Kasumi-1 (cell line): Measurements from ENCODE around the gene BFSP1.

Experiments
- DNase-seq, 2 experiments: peaks; one replicate each; lab custom pipeline; 2025; lab: John Stamatoyannopoulos, UW

The BFSP1 gene

DNA sequence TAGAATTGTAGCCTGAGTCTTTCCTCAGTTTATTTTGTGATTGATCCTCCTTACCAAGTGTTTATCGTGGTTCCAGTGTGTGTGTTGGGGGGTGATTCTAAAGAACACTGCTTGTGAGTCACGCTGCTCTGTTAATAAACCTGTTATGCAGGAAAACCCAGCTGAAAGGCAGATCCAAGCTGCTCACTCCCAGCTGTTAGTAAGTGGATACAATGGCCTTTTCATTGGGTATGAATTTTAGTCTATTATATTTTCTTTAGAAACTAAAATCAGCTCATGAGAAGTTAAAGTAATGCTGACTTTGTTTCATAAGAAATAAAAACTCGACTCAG lies 26.5 kb upstream of the BFSP1 start:
- DNase-seq: no peak

DNA sequence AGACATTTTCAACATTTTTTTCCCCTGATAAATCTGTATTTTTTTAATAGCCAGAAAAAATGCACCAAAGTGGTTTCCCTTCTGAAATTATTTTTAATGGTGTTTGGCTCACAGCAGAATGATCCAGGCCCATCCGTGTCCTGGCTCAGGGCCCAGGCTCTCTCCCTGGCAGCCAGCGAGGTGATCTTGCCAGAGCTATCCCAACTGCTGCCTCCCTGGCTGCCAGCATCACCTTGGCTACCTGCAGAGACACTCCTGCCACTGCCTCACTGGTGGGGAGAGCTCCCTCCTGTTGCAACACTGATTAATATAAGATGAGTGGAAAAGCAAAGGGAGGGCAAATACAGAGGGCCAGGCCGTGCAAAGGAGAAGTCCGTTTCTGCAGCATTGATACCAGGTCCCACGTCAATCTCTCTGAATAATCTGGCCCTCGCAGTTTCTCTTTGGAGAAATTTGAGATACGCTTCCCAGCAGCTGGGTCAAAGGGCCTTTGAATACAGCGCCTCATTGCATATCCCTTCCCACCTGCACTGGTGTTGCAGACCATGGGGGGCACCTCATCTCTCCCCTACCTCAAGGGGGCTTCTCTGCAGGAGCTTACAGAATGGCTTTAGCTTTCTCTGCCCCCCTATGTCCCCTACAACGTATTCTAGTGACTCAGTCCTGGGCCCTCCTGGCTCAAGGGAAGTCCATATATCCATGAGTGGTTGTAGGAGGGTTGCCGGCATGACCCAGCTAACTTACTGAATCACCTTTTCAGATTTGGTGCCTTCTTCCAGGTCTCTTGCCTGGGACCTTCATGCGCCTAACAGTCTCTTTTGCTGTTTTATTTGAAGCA lies 25.9 kb upstream of the BFSP1 start:
- no peak for DNase-seq

DNA sequence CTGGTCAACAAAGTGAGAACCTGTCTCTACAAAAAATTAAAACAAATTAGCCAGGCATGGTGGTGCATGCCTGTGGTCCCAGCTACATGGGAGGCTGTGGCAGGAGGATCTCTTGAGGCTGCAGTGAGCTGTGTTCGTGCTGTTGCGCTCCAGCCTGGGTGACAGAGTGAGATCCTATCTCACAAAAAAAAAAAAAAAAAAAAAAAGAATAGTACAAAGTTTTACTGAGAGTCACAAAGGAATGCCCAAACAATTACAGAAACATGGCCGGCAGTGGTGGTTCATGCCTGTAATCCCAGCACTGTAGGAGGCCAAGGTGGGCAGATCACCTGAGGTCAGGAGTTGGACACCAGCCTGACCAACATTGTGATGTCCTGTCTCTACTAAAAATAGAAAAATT lies 23.9 kb upstream of the BFSP1 start:
- DNase-seq: no peak

DNA sequence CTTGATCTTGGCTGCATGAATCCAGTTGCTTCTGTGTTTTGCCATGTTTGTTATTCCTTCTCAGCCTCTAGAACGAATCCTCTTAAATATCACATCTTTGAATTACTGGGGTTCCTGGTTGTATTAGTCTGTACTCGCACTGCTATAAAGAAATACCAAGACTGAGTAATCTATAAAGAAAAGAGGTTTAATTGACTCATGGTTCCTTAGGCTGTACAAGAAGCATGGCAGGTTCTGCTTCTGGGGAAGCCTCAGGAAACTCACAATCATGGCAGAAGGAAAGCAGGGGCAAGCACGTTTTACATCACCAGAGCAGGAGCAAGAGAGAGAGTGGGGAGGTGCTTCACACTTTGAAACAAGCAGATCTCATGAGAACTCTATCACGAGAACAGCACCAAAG lies 18.0 kb upstream of the BFSP1 start:
- no peak for DNase-seq

DNA sequence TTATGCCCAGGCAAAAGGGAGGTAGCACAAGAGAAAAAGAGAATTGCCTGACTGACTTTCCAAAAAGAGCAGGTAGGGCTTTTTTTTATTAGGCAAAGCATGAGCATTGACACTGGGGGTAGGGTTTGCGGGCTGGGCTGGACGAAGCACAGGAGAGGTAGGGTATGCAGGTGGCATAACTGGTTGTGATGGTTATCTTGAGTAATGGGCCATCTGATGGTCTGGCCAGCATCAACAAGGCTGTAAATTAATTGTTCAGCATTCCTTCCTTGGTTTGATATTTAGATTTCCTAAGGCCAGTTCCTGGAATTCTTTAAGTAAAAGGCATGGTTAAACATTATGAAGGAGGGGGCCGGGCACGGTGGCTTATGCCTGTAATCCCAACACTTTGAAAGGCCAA lies 13.9 kb upstream of the BFSP1 start:
- DNase-seq: no peak

DNA sequence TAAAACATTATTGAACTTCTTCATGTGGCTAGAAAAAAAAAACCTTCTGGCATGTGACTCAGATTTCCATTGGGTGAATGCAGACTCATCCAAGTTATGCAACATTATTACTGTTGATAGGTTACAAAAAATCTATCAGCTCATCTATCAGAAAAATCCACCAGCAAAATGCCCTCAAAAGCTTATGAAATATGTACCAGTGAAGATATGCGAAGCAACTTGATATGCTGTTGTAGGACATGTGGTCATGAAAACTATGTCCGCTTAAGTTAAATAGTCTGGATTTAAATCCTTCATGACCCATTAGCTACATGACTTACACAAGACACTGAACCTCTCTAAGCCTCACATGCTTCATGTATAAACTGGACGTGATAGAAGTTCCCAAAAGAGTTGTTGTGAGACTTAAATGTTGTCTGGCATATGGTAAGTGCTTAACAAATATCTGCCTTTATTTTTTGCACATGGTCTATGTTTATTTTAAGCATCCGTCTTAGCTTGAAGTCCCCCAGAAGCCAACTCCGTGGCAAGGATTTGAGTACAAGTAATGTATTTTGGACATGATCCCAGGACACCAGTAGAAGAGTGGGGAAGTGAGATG lies 12.5 kb upstream of the BFSP1 start:
- no peak for DNase-seq

DNA sequence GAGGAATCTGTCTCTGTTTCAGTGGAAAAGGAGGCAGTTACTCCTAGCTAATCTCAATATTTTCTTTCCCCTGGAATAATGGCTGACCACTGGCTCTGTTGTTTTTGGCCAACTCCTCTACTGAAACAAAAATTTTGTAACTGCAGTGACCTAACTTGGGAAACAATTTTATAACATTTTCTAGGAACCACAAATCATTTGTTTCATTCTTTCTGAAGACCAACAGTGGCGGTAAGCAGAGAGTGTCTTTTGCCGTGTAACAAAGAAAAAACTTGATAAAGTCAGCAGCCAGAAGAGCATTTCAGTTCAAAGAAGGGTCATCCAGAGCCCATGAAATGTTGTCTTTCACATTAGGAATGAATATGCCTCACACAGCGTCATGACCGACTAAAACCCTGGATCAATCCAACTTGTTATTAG lies 11.8 kb upstream of the BFSP1 start:
- no peak for DNase-seq

DNA sequence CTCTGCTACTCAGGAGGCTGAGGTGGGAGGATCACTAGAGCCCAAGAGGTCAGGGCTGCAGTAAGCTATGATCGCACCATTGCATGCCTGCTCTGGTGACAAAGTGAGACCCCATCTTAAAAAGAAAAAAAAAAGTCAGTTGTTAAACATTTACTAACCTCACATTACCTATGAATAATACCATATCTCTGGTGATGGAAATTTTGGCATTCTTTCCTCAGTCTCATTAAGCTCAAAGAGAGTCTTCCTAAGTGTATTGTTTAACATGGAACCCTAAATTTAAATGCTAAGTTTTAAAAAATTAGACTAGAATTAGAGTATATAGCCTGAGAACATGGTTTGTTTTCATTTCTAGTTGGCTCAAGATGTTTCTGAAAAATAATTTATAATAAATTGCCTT lies 11.3 kb upstream of the BFSP1 start:
- DNase-seq: no peak

DNA sequence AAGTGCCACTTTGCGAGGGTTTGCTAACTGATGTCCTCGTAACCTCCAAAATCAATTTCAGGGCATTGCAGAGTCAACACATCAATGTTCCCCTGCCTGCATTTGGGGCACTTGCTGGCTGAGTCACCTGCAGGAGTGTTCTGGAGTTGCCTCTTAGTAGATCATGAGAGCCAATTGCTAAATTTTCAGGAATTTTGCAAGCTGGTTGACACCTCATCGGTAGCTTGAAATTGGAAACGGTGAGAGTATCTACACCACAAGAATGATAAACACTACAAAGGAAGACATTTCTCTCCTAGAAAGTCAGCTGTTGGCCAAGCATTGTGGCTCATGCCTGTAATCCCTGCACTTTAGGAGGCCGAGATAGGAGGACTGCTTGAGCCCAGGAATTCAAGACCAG lies 10.8 kb upstream of the BFSP1 start:
- DNase-seq: no peak

DNA sequence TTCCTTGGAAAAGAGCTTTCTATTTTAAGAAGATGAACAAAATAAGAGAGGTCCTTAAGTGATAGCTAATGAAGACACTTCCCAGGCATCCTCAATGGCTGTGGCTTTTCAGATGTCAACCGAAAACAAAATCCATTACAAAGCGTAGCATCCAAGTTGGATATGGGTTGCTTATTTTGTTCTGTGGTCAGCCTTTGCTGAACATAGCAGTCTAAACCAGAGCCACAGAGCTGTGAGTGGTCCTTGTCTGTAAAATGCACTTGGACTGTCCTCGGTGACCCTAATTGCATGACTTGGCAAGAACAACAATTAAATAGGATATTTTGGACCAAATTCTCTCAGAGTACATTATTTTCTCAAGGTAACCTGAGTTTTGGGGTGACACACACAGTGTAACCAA lies 10.4 kb upstream of the BFSP1 start:
- DNase-seq: no peak

DNA sequence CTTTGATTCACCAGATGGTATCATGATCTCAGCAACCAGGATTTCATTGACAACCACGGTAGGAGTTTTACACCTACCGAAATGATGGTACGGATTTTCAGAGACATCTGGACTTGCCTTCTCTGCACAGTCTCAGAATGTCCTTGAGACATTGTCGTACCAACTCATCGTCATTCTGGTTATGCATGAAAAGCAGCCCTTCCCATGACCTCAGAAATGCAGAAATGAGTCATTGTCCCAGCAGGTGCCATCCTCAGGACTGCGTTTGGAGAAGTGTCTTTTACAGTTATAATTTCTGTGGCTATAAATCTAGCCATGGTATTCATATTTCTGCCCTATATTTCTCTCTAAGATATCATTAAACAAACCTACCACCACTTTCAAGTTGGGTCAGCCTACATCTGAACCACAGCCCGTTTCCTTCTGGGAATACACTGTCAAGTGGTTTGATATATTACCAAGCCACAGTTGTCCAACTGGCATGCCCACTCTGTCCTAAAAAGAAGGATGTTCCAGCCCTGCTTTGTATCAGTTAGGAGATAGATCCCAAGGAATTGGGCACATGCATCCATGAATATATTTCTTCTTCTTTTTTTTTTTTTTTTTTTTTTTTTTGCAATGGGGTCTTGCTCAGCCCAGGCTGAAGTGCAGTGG lies 7.5 kb upstream of the BFSP1 start:
- DNase-seq: no peak

DNA sequence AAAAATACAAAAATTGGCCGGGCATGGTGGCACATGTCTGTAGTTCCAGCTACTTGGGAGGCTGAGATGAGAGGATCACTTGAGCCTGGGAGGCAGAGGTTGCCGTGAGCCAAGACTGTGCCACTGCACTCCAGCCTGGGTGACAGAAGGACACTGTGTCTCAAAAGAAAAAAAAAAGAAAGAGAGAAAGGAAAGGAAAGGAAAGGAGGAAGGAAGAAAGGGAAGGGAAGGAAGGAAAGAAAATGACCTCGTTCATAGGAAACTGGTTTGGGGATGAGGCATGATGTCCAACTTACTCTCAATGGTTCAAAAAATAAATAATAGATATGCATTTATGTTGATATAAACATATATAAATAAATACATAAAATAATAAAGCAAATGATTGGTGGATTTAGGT lies 6.8 kb upstream of the BFSP1 start:
- no peak for DNase-seq

DNA sequence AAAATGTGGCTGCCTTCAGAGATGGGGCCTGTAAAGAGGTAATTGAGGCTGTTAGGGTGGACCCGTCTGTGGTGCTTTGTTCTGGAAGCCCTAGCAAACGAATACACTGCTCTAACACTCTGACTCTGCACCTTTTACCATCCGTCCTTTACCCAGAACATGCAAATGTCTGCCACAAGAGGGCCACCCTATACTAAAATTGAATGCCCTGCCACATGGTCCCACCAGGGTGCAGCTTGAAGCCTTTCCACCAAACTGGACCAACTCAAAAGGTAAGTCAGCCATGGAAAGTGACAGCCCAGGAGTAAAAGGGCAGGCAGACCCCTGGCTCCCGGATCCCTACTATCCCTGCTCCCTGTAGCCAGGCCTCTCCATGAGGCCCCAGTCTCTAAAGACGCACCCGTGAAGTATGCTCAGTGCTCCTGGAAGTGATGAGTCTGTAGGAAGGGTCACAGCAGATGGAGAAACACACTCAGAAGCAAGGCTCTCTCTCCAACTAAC lies 5.8 kb upstream of the BFSP1 start:
- peak; percentile 88 to 96 for DNase-seq

DNA sequence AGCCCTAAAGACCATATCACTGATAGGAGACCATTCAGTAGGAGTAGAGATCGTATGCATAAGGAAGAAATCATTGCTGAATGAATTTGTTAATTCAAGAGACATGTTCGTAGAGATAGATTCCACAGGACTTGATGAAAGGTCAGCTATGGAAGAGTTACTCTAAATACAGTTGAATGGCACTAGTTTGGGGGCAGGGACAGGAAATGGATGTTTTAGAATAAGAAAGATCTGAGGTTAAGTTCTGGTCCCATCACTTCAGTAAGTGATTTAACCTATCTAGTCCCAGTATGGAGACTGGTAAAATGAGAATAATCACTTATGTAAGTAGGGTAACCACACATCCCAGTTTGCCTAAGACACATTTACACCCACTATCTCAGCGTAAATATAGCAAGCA lies 2.9 kb upstream of the BFSP1 start:
- no peak for DNase-seq

DNA sequence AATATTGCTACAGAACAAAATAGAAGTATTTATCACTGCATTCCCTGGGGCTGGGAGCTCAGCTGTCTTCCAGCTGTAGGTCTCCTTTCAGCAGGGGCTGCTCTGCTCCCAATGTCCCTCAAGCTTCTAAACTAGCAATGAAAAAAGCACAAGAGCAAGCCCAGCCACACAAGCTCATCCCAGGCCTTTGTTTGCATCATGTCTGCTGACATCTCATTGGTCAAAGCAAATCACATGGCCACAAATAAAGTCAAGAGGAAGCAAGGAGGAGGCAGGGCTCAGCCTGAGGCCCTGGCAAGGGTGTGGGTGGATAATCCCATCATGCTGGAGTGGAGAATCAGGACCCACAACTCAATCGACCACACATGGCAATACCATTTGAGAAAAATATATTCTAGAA lies 2.2 kb upstream of the BFSP1 start:
- DNase-seq: peak; percentile 33 to 44

DNA sequence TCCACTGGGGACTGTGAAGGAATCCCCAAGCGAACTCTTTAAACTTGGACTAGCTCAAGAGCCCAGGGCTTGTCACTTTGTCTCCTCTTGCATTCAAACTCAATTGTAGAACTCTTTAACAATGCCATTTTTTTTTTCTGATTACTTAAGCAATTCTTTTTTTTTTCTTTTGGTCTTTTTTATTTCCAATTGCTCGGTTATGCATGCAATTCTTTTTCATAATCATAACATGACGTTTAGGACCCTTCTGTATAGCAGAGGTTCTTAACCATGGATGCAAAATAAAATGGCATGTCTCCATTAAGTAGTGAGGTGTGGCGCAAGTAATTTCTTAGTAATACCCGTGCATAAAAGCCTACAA lies 466 bp upstream of the BFSP1 start:
- peak in 1 of 2 experiments; percentile 10 for DNase-seq

DNA sequence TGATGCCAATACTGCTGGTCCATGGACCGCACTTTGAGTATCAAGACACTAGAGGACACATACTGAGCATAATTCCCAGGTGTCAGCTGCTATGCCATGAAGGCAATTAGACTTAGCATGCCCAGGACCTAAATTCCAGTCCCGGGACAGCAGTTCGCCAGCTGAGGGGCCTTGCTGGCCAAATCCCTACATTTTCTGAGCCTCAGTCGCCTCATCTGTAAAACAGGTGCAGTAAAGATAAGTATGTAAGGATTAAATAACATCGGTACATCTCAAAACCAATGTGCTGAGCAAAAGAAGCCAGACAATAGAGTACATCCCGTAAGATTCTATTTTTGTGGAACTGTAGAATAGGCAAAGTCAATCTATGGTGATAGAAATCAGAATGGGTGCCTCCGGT lies 1.0 kb downstream of the BFSP1 start:
- DNase-seq: no peak

DNA sequence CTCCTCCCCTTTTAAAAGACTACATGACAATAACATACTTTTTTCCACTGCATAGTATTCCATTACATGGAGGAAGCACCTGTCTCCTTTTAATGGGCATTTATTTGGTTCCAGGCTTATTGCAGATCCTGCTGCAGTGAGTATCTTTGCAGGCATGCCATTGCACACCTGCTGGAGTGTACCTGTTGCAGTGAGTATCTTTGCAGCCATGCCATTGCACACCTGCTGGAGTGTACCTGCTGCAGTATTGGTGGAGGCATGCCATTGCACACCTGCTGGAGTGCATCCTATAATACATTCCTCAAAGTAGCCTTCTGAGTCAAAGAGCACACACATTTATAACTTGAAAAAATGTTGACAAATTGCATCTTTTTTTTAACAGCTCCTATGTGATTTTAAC lies 1.6 kb downstream of the BFSP1 start:
- DNase-seq: no peak

DNA sequence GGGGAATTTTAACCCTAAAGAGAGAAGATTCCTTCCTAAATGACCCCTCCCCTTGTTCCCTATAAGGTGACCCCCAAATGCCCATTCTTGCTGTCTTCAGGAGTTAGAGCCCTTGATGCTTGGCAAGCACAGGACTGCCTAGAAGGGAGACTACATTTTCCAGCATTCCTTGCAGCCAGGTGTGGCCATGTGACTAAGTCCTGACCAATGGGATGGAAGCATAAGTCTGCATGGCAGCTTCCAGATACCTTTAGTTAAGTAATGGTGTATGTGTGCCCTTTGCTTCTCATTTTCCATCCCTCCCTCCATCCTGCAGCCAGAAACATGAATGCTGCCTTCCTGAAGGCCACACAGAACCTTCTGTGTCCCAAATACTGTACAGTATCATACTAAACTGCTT lies 5.5 kb downstream of the BFSP1 start:
- DNase-seq: no peak

DNA sequence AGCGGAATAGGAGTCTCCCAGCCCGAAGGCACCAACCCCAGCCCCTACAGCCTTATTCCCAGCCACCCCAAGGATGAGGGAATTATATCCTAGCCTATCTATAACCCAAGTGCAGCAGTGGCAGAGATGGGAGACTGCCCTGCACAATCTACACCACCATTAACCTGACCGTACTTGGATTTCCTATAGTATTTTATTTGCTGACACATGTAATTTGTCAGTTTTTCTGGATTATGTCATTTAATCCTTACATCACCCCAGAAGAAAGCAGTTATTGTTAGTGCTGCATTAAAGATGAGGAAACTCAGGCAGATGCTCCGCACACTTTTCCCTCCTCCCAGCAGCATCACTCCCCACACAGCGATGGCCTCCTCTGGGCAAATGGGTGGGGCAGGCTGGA lies 6.0 kb downstream of the BFSP1 start:
- DNase-seq: no peak

DNA sequence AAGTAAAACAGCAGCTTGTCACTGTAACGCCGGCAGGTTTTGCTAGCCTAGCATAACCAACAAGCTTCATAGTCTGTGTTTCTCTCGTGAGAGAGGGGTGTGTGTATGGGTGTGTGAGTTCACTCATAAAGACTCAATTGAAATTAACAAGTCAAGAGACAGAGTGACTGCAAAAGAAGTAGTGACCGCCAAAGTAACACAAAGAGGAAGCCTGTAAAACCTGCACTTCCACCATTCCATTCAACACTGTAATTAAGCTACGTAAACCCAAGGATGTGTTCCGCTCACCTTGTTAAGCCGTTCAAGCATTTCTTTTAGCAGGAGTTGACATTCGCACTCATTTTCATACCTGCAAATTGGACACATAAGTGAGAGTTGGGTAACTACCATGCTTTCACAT lies 6.6 kb downstream of the BFSP1 start:
- no peak for DNase-seq

DNA sequence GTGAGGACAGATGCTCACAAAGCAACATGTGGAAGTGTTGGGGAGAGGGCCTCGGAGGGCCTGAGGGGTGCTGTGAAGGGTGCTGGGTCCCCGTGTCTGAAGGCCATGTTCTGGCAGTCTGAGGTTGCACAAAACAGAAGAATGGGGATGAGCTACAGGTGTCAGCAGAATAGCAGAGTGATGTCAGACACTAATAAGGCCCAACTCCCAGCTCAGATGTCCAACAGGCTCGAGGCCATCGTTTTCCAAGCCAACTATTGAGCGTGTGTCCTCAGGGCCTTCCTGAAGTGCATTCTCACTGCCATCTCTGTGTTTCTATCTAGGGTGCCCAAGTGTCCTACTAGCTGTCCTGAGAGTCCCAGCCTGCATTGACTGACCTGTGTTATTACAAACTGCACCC lies 7.9 kb downstream of the BFSP1 start:
- no peak for DNase-seq

DNA sequence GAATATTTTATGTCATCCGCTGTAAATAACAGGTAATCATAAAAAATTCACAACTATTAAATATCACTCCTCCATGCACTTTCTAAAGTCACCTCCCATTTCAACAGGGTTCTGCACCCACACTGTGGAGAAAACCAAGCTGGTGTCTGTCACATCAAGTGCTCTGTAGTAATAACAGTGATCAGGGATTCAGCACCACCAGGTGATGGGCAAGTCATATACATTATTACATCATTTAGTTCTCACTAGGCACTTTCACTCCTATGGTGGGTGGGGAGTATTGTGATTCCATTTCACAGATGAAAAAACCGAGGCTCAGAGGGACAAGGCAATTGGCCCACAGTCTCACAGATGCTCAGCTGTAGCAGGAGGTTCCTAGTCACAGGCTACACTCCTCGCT lies 8.7 kb downstream of the BFSP1 start:
- DNase-seq: no peak

DNA sequence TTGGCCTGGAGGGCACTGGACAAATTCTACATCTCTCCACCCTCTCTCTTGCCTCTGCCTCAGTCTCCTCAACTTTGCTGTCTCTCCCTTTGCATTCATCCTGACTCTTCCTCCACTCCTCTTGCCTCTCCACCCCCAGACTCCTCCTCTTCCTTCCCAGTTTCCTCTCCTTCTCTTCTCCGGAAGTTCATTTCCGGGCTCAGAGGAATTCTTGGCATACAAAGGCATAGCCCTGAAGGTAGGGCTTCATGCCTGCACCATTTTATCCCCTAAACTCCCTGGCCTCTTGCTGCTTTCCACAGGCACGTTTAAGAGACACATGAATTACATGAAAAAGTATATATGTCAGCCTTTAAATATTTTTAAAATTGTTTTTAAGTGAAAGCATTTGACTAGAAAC lies 10.6 kb downstream of the BFSP1 start:
- no peak for DNase-seq
